Kidney (tissue), 14 donors: ENCODE measurements around the gene GALNT18. TPM values are rescaled to one million over a fixed set of nuclear protein-coding genes. Genes with fewer than 3 reads are reported as not detected.
"Not testable (repeated sequence)": the region's sequence is repeated elsewhere in the genome, so short reads cannot be mapped to it uniquely, and the experiment has no call there.

ENCODE experiments used
- DNase-seq, 5 donors: peaks; one replicate each; pipeline ENCODE4 v3.0.0-alpha.2; 2013 to 2020
- FAIRE-seq: peaks from 2 replicates; lab custom pipeline; 2012; peaks lifted over from hg19 to GRCh38; lab: Jason Lieb, UNC
- H3K27ac ChIP-seq, 2 donors: one replicate each; pipeline ENCODE4 v1.7.0; 2013; ENCODE audit warnings: low read depth in 2 of 2, low read length in 2 of 2, inconsistent platforms in 1 of 2
- H3K27me3 ChIP-seq: one replicate; pipeline ENCODE4 v1.7.1; 2013; ENCODE audit warnings: low read length, inconsistent platforms; ENCODE audit not compliant: control insufficient read depth, insufficient read depth
- H3K36me3 ChIP-seq, 3 donors: one replicate each; pipeline versions ENCODE4 v1.7.0 to v1.7.1; 2013; ENCODE audit warnings: low read length in 3 of 3, control low read depth in 1 of 3, inconsistent platforms in 1 of 3; ENCODE audit not compliant: insufficient read depth in 3 of 3, control insufficient read depth in 2 of 3
- H3K4me1 ChIP-seq, 3 donors: one replicate each; pipeline versions ENCODE4 v1.7.0 to v1.7.1; 2013; ENCODE audit warnings: low read length in 3 of 3, inconsistent platforms in 1 of 3, low read depth in 1 of 3; ENCODE audit not compliant: control insufficient read depth in 2 of 3, insufficient read depth in 2 of 3
- H3K4me3 ChIP-seq, 3 donors: one replicate each; pipeline versions ENCODE4 v1.7.0 to v1.8.1; 2013; ENCODE audit warnings: low read length in 3 of 3, control low read depth in 1 of 3, inconsistent platforms in 1 of 3
- H3K9ac ChIP-seq, 3 donors: one replicate each; pipeline versions ENCODE4 v1.7.0 to v1.7.1; 2013; ENCODE audit warnings: low read length in 3 of 3, control low read depth in 1 of 3, inconsistent platforms in 1 of 3
- H3K9me3 ChIP-seq, 3 donors: one replicate each; pipeline versions ENCODE4 v1.7.0 to v1.7.1; 2013; ENCODE audit warnings: low read length in 3 of 3, control low read depth in 1 of 3, inconsistent platforms in 1 of 3; ENCODE audit not compliant: control insufficient read depth in 2 of 3, insufficient read depth in 1 of 3
- CTCF ChIP-seq: IDR thresholded peaks from 3 replicates; pipeline ENCODE4 v1.5.1; 2012; ENCODE audit warnings: mild to moderate bottlenecking, moderate library complexity, borderline replicate concordance; ENCODE audit not compliant: insufficient read depth; ENCODE audit errors: extremely low read depth
- intact Hi-C: fragments of 100-400 bp; cut with DNase I; formaldehyde crosslinking; loops from one replicate; pipeline ENCODE4 v1.11.1; 2022
- polyA plus RNA-seq: library from polyadenylated mRNA; stranded (reverse); fragments of 350-450 nt; fragmentation: Illumina TruSeq; extraction: RNeasy Lipid Tissue Mini Kit (QIAGEN cat#74804); gene quantifications from one replicate; pipeline ENCODE4 v1.2.3, GENCODE V29; 2014; ENCODE audit warnings: low read depth, low replicate concordance; ENCODE audit not compliant: insufficient read depth
- total RNA-seq: library from RNA; stranded (reverse); fragmentation: NEBNext Ultra II Directional; extraction: Animal tissue kit (Norgen Biotek cat#: 25700); gene quantifications from one replicate; pipeline ENCODE4 v1.2.1, GENCODE V29; 2021
- donor health status: control.
- donor health status: control.
- donor health status: control.
- donor health status: control.
- donor health status: control.
- donor health status: DM: yes; HTN: yes; CAD: no.
- donor health status: Normal renal cell carcinoma (clear cell type).

The GALNT18 gene
- total and polyA plus RNA-seq, 2 donors from 2014 or later: 27.2 to 42.1 TPM

GRCh38 chr11:11351851-11352250 lies 270.0 kb downstream of the GALNT18 start:
- FAIRE-seq: not testable (repeated sequence)

DNA sequence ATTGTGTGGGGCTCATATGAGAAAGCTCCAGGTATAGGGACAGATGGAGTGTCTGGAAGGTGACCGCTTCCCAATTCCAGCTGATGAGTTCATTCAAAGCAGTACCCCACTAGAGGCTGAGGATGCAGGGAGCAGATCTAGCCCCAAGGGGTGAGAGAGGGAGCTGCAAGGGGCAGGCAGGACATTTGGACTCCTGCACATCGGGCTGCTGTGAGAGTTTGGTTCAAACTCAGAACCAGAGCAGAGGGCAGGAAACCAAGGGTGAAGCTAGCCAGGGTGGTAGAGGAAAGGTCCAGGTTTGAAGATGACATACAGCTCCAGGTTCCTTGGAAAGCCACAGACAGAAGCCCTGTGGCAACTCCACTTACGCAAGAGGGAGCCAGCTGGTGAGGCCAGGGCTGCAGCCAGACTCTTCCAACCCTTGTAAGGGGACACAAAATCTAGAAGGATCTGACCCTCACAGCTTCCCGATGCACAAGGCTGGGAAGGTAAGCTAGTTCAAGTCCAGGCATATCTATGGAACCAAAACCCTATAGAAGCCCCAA lies 270.7 kb downstream of the GALNT18 start:
- no peak for TF ChIP-seq CTCF
- no peak overlapping the region for H3K9ac ChIP-seq
- intact Hi-C loops: no loop called here
- FAIRE-seq (no peak), DNase-seq (no peak)
- no peaks in the 10 kb centered on the region for H3K9me3 ChIP-seq
- H3K36me3 ChIP-seq: no peaks in the 10 kb centered on the region
- H3K27ac ChIP-seq: no peak overlapping the region
- H3K27me3 ChIP-seq: no peaks in the 10 kb centered on the region
- H3K4me3 ChIP-seq: no peak overlapping the region
- peaks cover 3 to 12% (median 4%) of the 10 kb centered on the region in 3 donors for H3K4me1 ChIP-seq

More at GRCh38 chr11:11351851-11352250, 270.0 kb downstream of the GALNT18 start:
- H3K36me3 ChIP-seq, DNase-seq, H3K27ac ChIP-seq, H3K9me3 ChIP-seq, H3K9ac ChIP-seq, intact Hi-C loops, H3K4me3 ChIP-seq, H3K27me3 ChIP-seq: not testable (repeated sequence)
- H3K4me1 ChIP-seq: peaks cover 0 to 12% (median 4%) of the 10 kb centered on the region in 3 donors

- Histone ChIP-seq H3K9me3 (no peaks in the 10 kb centered on the region), H3K9ac (no peak overlapping the region), H3K27ac (no peak overlapping the region), H3K4me1 (peaks cover 4 to 16% (median 4%) of the 10 kb centered on the region in 3 donors), H3K27me3 (no peaks in the 10 kb centered on the region), H3K36me3 (no peaks in the 10 kb centered on the region), H3K4me3 (no peak overlapping the region)
- TF ChIP-seq CTCF: no peak
- DNase-seq: peak in 3 of 5 donors; percentile 56 to 87 (median 81)
- FAIRE-seq: no peak
- intact Hi-C loops: no loop called here
These were observed 271.9 kb downstream of the GALNT18 start for GRCh38 chr11:11349870-11350337.

- Histone ChIP-seq H3K27me3 (no peaks in the 10 kb centered on the region), H3K4me1 (peaks cover 4 to 16% (median 4%) of the 10 kb centered on the region in 3 donors), H3K9ac (no peak overlapping the region), H3K4me3 (no peak overlapping the region), H3K9me3 (no peaks in the 10 kb centered on the region), H3K27ac (no peak overlapping the region), H3K36me3 (no peaks in the 10 kb centered on the region)
- DNase-seq: peak in 2 of 5 donors; percentile 10 to 53
- TF ChIP-seq CTCF: no peak
- FAIRE-seq: no peak
- intact Hi-C loops: no loop called here
These were observed 272.5 kb downstream of the GALNT18 start for GRCh38 chr11:11349106-11349825.
